PC-9 (cell line): ENCODE results near the gene FBXO41.

Source experiments
- CTCF ChIP-seq: fragments of 200-600 bp; sonication (generic); conservative IDR thresholded peaks from 2 replicates; pipeline ENCODE4 v1.6.1; 2017; ENCODE audit warnings: mixed run types, antibody characterized with exemption, mild to moderate bottlenecking, moderate library complexity
- EZH2 ChIP-seq: fragments of 200-600 bp; sonication (generic); IDR thresholded peaks from 2 replicates; pipeline ENCODE4 v1.8.0; 2017; ENCODE audit warnings: antibody characterized with exemption, low read depth

GRCh38 chr2:73205611-73206010, 78.7 kb downstream of the FBXO41 start:
- TF ChIP-seq CTCF (no peak), EZH2 (no peak)
